ENCODE measurements around the gene GALNS. TPM values are rescaled to one million over a fixed set of nuclear protein-coding genes. Genes with fewer than 3 reads are reported as not detected.
A peak's percentile ranks its signal among the peaks of the same experiment; 100 is the strongest.
"Not testable (repeated sequence)": the region's sequence is repeated elsewhere in the genome, so short reads cannot be mapped to it uniquely, and the experiment has no call there.

Gene GALNS
- total RNA-seq, 1 experiment from 2014 or later = 81.6 TPM

DNA sequence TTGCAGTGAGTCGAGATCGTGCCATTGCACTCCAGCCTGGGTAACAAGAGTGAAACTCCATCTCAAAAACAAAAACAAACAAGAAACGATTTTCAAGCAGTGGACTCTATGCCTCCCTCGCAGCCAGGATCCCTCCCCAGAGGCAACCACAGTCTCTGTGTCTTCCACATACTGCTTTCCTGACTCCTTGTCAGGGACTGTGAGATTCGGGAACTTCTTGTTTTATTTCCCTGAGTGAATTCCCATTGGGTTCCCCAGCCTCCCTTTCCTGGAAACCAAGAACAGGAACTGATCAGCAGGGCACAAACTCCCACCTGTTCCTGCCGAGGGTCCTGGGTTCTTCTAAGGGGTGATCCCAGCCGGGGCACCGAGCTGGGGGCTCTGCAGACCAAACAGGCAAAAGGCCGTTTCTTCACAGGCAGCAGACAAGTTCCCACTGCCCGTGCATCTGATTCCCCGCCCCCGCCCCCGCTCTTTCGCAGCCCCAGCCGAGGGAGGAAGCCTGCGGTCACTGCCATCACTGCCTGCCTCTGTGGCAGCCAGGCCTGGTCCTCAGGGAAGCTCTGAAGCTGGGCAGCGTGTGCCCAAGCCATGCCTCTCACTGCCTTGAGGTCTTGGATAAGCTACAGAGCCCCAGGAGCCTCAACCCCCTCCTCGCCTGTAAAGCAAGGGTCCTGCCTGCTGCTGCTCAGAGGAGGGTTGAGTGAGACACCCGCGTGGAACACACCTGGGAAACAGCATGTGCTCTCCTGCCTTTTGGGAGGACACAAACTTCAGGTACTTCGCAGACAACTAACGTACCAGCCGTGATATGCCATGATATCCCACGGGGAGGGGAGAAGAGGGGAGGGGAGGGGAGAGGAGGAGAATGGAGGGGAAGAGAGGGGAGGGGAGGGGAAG lies 66.2 kb downstream of the GALNS start:
- BruUV-seq (replicated peaks) = no TSS peak
- ATAC-seq (no peak), DNase-seq (ENCODE audit: low read depth, low spot score) (no peak)
- in situ Hi-C loops (cut with HindIII; ENCODE audit: low pct_unique_long_range_greater_than_20kb, low sequenced_read_pairs) (no loop called here), intact Hi-C loops (cut with micrococcal nuclease; ENCODE audit: unreplicated experiment) (no loop called here)
- Histone ChIP-seq H3K9me3 (ENCODE audit: control insufficient read depth, insufficient read depth, low read depth, low read length) (no peaks in the 10 kb centered on the region), H3K4me1 (ENCODE audit: control insufficient read depth, insufficient read depth, low read length) (peaks cover 3% of the 10 kb centered on the region; the same call in 1 of the 2 replicates), H3K27ac (ENCODE audit: low read length) (peak overlapping the region; percentile 29; the same call in 1 of the 2 replicates), H3K4me3 (ENCODE audit: low read depth in 2 of 2, low read length in 2 of 2) (no peak overlapping the region), H3K27me3 (ENCODE audit: control insufficient read depth, insufficient read depth, low read length) (no peaks in the 10 kb centered on the region), H3K36me3 (ENCODE audit: control insufficient read depth, insufficient read depth, low read length) (no peaks in the 10 kb centered on the region)
- no peak for TF ChIP-seq TCF7L2 (IDR thresholded peaks at IDR 0.05; ENCODE audit: low read depth, low read length)
- TF ChIP-seq SIN3A (IDR thresholded peaks at IDR 0.05; ENCODE audit: borderline replicate concordance, insufficient read depth, low read depth, low read length) = no peak
- TF ChIP-seq, protein P1, sequence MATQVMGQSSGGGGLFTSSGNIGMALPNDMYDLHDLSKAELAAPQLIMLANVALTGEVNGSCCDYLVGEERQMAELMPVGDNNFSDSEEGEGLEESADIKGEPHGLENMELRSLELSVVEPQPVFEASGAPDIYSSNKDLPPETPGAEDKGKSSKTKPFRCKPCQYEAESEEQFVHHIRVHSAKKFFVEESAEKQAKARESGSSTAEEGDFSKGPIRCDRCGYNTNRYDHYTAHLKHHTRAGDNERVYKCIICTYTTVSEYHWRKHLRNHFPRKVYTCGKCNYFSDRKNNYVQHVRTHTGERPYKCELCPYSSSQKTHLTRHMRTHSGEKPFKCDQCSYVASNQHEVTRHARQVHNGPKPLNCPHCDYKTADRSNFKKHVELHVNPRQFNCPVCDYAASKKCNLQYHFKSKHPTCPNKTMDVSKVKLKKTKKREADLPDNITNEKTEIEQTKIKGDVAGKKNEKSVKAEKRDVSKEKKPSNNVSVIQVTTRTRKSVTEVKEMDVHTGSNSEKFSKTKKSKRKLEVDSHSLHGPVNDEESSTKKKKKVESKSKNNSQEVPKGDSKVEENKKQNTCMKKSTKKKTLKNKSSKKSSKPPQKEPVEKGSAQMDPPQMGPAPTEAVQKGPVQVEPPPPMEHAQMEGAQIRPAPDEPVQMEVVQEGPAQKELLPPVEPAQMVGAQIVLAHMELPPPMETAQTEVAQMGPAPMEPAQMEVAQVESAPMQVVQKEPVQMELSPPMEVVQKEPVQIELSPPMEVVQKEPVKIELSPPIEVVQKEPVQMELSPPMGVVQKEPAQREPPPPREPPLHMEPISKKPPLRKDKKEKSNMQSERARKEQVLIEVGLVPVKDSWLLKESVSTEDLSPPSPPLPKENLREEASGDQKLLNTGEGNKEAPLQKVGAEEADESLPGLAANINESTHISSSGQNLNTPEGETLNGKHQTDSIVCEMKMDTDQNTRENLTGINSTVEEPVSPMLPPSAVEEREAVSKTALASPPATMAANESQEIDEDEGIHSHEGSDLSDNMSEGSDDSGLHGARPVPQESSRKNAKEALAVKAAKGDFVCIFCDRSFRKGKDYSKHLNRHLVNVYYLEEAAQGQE (IDR thresholded peaks at IDR 0.05; ENCODE audit: insufficient read depth in 1 of 2, low read depth in 2 of 2, low read length in 1 of 2) = no peak
- TF ChIP-seq POLR2AphosphoS5 (IDR thresholded peaks at IDR 0.05; ENCODE audit: low read depth, low read length) = no peak
- ChIA-PET POLR2A (no interaction called here), CTCF (no interaction called here)

DNA sequence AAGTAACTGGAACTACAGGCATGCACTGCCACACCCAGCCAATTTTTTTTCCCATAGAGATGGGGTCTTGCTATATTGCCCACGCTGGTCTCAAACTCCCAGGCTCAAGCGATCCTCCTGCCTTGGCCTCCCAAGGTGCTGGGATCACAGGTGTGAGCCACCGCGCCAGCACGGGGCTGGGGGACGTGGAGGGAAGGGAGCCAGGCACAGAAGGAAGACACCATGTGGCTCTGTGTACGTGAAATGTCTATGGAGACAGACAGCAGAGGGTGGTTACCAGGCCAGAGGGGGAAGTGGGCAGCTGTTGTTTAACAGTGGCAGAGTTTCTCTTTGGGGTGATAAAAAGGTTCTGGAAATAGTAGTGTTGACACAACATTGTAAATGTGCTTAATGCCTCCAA lies 67.2 kb downstream of the GALNS start:
- ATAC-seq = no peak

DNA sequence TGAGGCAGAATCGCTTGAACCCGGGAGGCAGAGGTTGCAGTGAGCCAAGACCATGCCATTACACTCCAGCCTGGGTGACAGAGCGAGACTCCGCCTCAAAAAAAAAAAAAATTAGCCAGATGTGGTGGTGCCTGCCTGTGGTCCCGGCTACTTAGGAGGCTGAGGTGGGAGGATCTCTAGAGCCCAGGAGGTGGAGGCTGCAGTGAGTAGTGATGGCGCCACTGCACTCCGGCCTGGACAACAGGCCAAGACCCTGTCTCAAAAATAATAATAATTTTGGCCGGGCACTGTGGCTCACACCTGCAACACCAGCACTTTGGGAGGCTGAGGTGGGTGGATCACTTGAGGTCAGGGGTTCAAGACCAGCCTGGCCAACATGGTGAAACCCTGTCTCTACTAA lies 68.0 kb downstream of the GALNS start:
- CTCF ChIA-PET; in situ Hi-C loops (cut with HindIII; ENCODE audit: low pct_unique_long_range_greater_than_20kb, low sequenced_read_pairs): not testable (repeated sequence)
- POLR2A ChIA-PET = interaction anchor here (0.7 kb wide), 1 partner anchor 13 kb away, joined by 3 read pairs; no protein-coding TSS in a partner anchor

More for the DNA sequence above, 67.2 kb downstream of the GALNS start:
- in situ Hi-C loops (cut with HindIII; ENCODE audit: low pct_unique_long_range_greater_than_20kb, low sequenced_read_pairs) (no loop called here), intact Hi-C loops (cut with micrococcal nuclease; ENCODE audit: unreplicated experiment) (loop anchor here (10.0 kb wide), 1 partner anchor 55 kb away; no protein-coding TSS in a partner anchor)
- Histone ChIP-seq H3K27ac (ENCODE audit: low read length) (no peak overlapping the region), H3K9me3 (ENCODE audit: control insufficient read depth, insufficient read depth, low read depth, low read length) (no peaks in the 10 kb centered on the region), H3K4me1 (ENCODE audit: control insufficient read depth, insufficient read depth, low read length) (peaks cover 3% of the 10 kb centered on the region; the same call in 1 of the 2 replicates), H3K4me3 (ENCODE audit: low read depth in 2 of 2, low read length in 2 of 2) (no peak overlapping the region), H3K27me3 (ENCODE audit: control insufficient read depth, insufficient read depth, low read length) (no peaks in the 10 kb centered on the region), H3K36me3 (ENCODE audit: control insufficient read depth, insufficient read depth, low read length) (no peaks in the 10 kb centered on the region)
- TF ChIP-seq SIN3A (IDR thresholded peaks at IDR 0.05; ENCODE audit: borderline replicate concordance, insufficient read depth, low read depth, low read length) (no peak), TCF7L2 (IDR thresholded peaks at IDR 0.05; ENCODE audit: low read depth, low read length) (no peak), POLR2AphosphoS5 (IDR thresholded peaks at IDR 0.05; ENCODE audit: low read depth, low read length) (no peak)
- TF ChIP-seq, protein P1 (IDR thresholded peaks at IDR 0.05; ENCODE audit: insufficient read depth in 1 of 2, low read depth in 2 of 2, low read length in 1 of 2) = no peak
- TF ChIP-seq, protein P2, sequence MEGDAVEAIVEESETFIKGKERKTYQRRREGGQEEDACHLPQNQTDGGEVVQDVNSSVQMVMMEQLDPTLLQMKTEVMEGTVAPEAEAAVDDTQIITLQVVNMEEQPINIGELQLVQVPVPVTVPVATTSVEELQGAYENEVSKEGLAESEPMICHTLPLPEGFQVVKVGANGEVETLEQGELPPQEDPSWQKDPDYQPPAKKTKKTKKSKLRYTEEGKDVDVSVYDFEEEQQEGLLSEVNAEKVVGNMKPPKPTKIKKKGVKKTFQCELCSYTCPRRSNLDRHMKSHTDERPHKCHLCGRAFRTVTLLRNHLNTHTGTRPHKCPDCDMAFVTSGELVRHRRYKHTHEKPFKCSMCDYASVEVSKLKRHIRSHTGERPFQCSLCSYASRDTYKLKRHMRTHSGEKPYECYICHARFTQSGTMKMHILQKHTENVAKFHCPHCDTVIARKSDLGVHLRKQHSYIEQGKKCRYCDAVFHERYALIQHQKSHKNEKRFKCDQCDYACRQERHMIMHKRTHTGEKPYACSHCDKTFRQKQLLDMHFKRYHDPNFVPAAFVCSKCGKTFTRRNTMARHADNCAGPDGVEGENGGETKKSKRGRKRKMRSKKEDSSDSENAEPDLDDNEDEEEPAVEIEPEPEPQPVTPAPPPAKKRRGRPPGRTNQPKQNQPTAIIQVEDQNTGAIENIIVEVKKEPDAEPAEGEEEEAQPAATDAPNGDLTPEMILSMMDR (IDR thresholded peaks at IDR 0.05) = no peak
- ChIA-PET POLR2A (no interaction called here), CTCF (no interaction called here)
- no TSS peak for BruUV-seq (replicated peaks)
- DNase-seq (ENCODE audit: low read depth, low spot score) = no peak

More for the DNA sequence above, 68.0 kb downstream of the GALNS start:
- not testable (repeated sequence) for DNase-seq (ENCODE audit: low read depth, low spot score); H3K4me3 ChIP-seq (ENCODE audit: low read depth in 2 of 2, low read length in 2 of 2); H3K4me1 ChIP-seq (ENCODE audit: control insufficient read depth, insufficient read depth, low read length); H3K27ac ChIP-seq (ENCODE audit: low read length); H3K27me3 ChIP-seq (ENCODE audit: control insufficient read depth, insufficient read depth, low read length); ATAC-seq; BruUV-seq (replicated peaks); H3K36me3 ChIP-seq (ENCODE audit: control insufficient read depth, insufficient read depth, low read length); H3K9me3 ChIP-seq (ENCODE audit: control insufficient read depth, insufficient read depth, low read depth, low read length)
- intact Hi-C loops (cut with micrococcal nuclease; ENCODE audit: unreplicated experiment) = loop anchor here (10.0 kb wide), 1 partner anchor 54 kb away; no protein-coding TSS in a partner anchor

Measured in Panc1 (cell line).